GM12878 (cell line): Measurements from ENCODE around the gene MCRIP2. TPM values are rescaled to one million over a fixed set of nuclear protein-coding genes. Genes with fewer than 3 reads are reported as not detected.

ENCODE experiments used
- CHD2 ChIP-seq: IDR thresholded peaks from 2 replicates; pipeline ENCODE4 v1.6.1; 2011; ENCODE audit warnings: low read depth, low read length, improper control_type of control experiment, borderline replicate concordance
- CHD4 ChIP-seq: fragments of 200-600 bp; sonication (generic); IDR thresholded peaks from 2 replicates; pipeline ENCODE4 v1.6.1; 2016; ENCODE audit warnings: mild to moderate bottlenecking
- DPF2 ChIP-seq: fragments of 450-650 bp; IDR thresholded peaks from 2 replicates; pipeline ENCODE4 v1.6.1; 2017; ENCODE audit warnings: mild to moderate bottlenecking
- EZH2 ChIP-seq: IDR thresholded peaks from 2 replicates; pipeline ENCODE4 v1.6.1; 2012; ENCODE audit warnings: low read depth, mild to moderate bottlenecking, control low read depth, inconsistent platforms, low read length, borderline replicate concordance; ENCODE audit not compliant: control insufficient read depth
- HDGF ChIP-seq: fragments of 450-650 bp; IDR thresholded peaks from 2 replicates; pipeline ENCODE4 v1.6.1; 2016; ENCODE audit warnings: antibody characterized with exemption
- KLF5 ChIP-seq: fragments of 450-650 bp; IDR thresholded peaks from 2 replicates; pipeline ENCODE4 v1.6.1; 2014; ENCODE audit warnings: mild to moderate bottlenecking; ENCODE audit not compliant: partially characterized antibody
- LARP7 ChIP-seq: fragments of 450-650 bp; IDR thresholded peaks from 2 replicates; pipeline ENCODE4 v1.6.1; 2017; ENCODE audit warnings: mild to moderate bottlenecking
- NR2C2 ChIP-seq: IDR thresholded peaks from 2 replicates; pipeline ENCODE4 v1.6.1; 2011; ENCODE audit warnings: borderline replicate concordance, low read depth; ENCODE audit not compliant: control insufficient read depth, insufficient read length
- SIX5 ChIP-seq: IDR thresholded peaks from 2 replicates; pipeline ENCODE4 v1.6.1; 2011; ENCODE audit warnings: mild to moderate bottlenecking, low read depth, low read length, moderate library complexity; ENCODE audit not compliant: severe bottlenecking
- SP1 ChIP-seq: IDR thresholded peaks from one replicate; pipeline ENCODE4 v1.6.1; 2011; ENCODE audit warnings: low read depth, low read length
- SPI1 ChIP-seq: IDR thresholded peaks from 2 replicates; pipeline ENCODE4 v1.6.1; 2011; ENCODE audit warnings: low read depth, mild to moderate bottlenecking, low read length, moderate library complexity, borderline replicate concordance; ENCODE audit not compliant: insufficient read depth
- TAF1 ChIP-seq: IDR thresholded peaks from 2 replicates; pipeline ENCODE4 v1.6.1; 2011; ENCODE audit warnings: mild to moderate bottlenecking, low read depth, low read length, borderline replicate concordance
- TCF12 ChIP-seq: IDR thresholded peaks from 2 replicates; pipeline ENCODE4 v1.6.1; 2011; ENCODE audit warnings: low read depth, mild to moderate bottlenecking, low read length
- ZSCAN29 ChIP-seq: fragments of 450-650 bp; IDR thresholded peaks from 2 replicates; pipeline ENCODE4 v1.6.1; 2017; ENCODE audit warnings: mild to moderate bottlenecking, moderate library complexity
- polyA plus RNA-seq, 11 experiments: library from polyadenylated mRNA; depleted of rRNA in 4 of 11; unstranded in 6 of 11; stranded (reverse) in 5 of 11; fragments of >200 nt; fragmentation: Nextera tagmentation in 4 of 11; fragmentation: Illumina TruSeq in 1 of 11; extraction: Ambion mirVana in 4 of 11; extraction: Trizol in 1 of 11; gene quantifications; 1 replicate in 1 of 11; 2 replicates in 10 of 11; pipeline versions ENCODE4 v1.2.1 to v1.2.3, GENCODE V29; 2011 to 2016; ENCODE audit warnings: inconsistent platforms in 2 of 11, missing spikeins in 2 of 11, low read depth in 1 of 11
- total RNA-seq, 4 experiments: library from RNA; depleted of rRNA in 3 of 4; stranded (reverse); fragments of >200 nt in 3 of 4; fragmentation: Illumina TruSeq in 1 of 4; extraction: Trizol in 1 of 4; gene quantifications; 2 replicates each; pipeline versions ENCODE4 v1.2.1 to v1.2.3, GENCODE V29; 2013 to 2021
- TF ChIP-seq, protein P1 (sequence below): fragments of 450-650 bp; IDR thresholded peaks from 2 replicates; pipeline ENCODE4 v1.6.1; 2017; ENCODE audit warnings: antibody characterized with exemption, mild to moderate bottlenecking, moderate library complexity
- TF ChIP-seq, protein P2 (sequence below): IDR thresholded peaks from 2 replicates; pipeline ENCODE4 v1.6.1; 2012; ENCODE audit warnings: low read depth, low read length, improper control_type of control experiment
- TF ChIP-seq, protein P3 (sequence below): IDR thresholded peaks from 2 replicates; pipeline ENCODE4 v1.6.1; 2012; ENCODE audit warnings: low read depth, low read length, improper control_type of control experiment
- TF ChIP-seq, protein P4 (sequence below): fragments of 450-650 bp; IDR thresholded peaks from 2 replicates; pipeline ENCODE4 v1.6.1; 2017; ENCODE audit warnings: mild to moderate bottlenecking, moderate library complexity
- TF ChIP-seq, protein P5 (sequence below): fragments of 450-650 bp; IDR thresholded peaks from 2 replicates; pipeline ENCODE4 v1.6.1; 2017; ENCODE audit warnings: low read depth, mild to moderate bottlenecking, moderate library complexity

MCRIP2 gene
- total and polyA plus RNA-seq, 10 of the 15 experiments (the other 5 are each of a cell fraction or from before 2014, with no cell fraction given) = 0.19 to 93.1 (median 57.9) TPM

DNA sequence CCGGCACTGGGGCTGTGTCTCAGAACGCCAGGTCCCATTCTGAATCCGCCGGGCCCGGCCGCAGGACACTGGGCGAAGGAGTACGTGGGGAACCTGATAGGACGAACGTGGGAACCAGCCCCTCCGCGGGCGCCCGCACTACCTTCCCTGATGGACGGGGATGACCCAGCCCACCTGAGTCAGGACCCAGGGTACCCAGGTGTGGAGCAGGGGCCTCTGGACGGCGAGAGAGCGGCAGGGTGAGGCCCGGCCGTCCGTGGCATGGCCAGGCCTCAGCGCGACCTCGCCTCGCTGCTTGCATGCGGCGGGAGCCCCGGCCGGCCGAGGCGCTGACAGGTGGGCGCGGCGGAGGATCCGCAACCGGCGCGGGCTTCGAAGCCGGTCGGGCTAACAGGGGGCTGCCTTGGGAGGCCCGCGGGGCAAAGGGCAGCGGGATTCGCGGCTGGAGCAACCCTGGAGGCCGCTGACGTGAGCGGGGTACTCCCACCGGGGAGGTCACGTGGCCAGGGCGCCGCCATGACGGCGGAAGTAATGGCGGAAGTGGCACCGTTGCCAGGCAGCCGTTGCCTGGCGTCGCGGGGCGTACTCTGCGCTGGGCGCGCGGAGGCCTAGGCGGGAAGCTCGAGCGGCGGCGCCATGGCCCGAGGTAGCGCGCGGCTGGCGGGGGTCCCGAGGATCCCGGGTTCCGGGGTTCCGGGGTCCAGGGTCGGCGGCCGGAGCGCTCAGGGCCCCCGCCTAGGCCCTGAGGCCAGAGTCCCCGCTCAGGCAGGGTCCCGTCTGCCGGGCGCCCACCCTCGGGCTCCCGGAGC, 7.4 kb downstream of the MCRIP2 start, which contains the start of gene WDR90 (continued):
- TF ChIP-seq, protein P1, sequence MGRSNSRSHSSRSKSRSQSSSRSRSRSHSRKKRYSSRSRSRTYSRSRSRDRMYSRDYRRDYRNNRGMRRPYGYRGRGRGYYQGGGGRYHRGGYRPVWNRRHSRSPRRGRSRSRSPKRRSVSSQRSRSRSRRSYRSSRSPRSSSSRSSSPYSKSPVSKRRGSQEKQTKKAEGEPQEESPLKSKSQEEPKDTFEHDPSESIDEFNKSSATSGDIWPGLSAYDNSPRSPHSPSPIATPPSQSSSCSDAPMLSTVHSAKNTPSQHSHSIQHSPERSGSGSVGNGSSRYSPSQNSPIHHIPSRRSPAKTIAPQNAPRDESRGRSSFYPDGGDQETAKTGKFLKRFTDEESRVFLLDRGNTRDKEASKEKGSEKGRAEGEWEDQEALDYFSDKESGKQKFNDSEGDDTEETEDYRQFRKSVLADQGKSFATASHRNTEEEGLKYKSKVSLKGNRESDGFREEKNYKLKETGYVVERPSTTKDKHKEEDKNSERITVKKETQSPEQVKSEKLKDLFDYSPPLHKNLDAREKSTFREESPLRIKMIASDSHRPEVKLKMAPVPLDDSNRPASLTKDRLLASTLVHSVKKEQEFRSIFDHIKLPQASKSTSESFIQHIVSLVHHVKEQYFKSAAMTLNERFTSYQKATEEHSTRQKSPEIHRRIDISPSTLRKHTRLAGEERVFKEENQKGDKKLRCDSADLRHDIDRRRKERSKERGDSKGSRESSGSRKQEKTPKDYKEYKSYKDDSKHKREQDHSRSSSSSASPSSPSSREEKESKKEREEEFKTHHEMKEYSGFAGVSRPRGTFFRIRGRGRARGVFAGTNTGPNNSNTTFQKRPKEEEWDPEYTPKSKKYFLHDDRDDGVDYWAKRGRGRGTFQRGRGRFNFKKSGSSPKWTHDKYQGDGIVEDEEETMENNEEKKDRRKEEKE = no peak
- TF ChIP-seq HDGF = no peak
- TF ChIP-seq, protein P2, sequence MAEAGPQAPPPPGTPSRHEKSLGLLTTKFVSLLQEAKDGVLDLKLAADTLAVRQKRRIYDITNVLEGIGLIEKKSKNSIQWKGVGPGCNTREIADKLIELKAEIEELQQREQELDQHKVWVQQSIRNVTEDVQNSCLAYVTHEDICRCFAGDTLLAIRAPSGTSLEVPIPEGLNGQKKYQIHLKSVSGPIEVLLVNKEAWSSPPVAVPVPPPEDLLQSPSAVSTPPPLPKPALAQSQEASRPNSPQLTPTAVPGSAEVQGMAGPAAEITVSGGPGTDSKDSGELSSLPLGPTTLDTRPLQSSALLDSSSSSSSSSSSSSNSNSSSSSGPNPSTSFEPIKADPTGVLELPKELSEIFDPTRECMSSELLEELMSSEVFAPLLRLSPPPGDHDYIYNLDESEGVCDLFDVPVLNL = peak; percentile 87
- peak; percentile 25; the same call in 1 of the 2 replicates for TF ChIP-seq TAF1
- no peak for TF ChIP-seq CHD4
- peak; percentile 82; the same call in 1 of the 2 replicates for TF ChIP-seq LARP7
- no peak for TF ChIP-seq TCF12
- peak; percentile 52 for TF ChIP-seq SIX5
- TF ChIP-seq KLF5 = no peak
- TF ChIP-seq, protein P3, sequence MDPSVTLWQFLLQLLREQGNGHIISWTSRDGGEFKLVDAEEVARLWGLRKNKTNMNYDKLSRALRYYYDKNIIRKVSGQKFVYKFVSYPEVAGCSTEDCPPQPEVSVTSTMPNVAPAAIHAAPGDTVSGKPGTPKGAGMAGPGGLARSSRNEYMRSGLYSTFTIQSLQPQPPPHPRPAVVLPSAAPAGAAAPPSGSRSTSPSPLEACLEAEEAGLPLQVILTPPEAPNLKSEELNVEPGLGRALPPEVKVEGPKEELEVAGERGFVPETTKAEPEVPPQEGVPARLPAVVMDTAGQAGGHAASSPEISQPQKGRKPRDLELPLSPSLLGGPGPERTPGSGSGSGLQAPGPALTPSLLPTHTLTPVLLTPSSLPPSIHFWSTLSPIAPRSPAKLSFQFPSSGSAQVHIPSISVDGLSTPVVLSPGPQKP = peak; percentile 81
- peak; percentile 78 for TF ChIP-seq DPF2
- no peak for TF ChIP-seq EZH2
- TF ChIP-seq, protein P4, sequence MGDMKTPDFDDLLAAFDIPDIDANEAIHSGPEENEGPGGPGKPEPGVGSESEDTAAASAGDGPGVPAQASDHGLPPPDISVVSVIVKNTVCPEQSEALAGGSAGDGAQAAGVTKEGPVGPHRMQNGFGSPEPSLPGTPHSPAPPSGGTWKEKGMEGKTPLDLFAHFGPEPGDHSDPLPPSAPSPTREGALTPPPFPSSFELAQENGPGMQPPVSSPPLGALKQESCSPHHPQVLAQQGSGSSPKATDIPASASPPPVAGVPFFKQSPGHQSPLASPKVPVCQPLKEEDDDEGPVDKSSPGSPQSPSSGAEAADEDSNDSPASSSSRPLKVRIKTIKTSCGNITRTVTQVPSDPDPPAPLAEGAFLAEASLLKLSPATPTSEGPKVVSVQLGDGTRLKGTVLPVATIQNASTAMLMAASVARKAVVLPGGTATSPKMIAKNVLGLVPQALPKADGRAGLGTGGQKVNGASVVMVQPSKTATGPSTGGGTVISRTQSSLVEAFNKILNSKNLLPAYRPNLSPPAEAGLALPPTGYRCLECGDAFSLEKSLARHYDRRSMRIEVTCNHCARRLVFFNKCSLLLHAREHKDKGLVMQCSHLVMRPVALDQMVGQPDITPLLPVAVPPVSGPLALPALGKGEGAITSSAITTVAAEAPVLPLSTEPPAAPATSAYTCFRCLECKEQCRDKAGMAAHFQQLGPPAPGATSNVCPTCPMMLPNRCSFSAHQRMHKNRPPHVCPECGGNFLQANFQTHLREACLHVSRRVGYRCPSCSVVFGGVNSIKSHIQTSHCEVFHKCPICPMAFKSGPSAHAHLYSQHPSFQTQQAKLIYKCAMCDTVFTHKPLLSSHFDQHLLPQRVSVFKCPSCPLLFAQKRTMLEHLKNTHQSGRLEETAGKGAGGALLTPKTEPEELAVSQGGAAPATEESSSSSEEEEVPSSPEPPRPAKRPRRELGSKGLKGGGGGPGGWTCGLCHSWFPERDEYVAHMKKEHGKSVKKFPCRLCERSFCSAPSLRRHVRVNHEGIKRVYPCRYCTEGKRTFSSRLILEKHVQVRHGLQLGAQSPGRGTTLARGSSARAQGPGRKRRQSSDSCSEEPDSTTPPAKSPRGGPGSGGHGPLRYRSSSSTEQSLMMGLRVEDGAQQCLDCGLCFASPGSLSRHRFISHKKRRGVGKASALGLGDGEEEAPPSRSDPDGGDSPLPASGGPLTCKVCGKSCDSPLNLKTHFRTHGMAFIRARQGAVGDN = peak; percentile 95
- TF ChIP-seq SP1 = no peak
- TF ChIP-seq CHD2 = peak; percentile 59; the same call in 1 of the 2 replicates
- TF ChIP-seq NR2C2 = no peak
- TF ChIP-seq, protein P5, sequence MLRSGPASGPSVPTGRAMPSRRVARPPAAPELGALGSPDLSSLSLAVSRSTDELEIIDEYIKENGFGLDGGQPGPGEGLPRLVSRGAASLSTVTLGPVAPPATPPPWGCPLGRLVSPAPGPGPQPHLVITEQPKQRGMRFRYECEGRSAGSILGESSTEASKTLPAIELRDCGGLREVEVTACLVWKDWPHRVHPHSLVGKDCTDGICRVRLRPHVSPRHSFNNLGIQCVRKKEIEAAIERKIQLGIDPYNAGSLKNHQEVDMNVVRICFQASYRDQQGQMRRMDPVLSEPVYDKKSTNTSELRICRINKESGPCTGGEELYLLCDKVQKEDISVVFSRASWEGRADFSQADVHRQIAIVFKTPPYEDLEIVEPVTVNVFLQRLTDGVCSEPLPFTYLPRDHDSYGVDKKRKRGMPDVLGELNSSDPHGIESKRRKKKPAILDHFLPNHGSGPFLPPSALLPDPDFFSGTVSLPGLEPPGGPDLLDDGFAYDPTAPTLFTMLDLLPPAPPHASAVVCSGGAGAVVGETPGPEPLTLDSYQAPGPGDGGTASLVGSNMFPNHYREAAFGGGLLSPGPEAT = no peak
- peak; percentile 63 for TF ChIP-seq SPI1
- no peak for TF ChIP-seq ZSCAN29
